Endothelial cell of umbilical vein (primary cell): Measurements from ENCODE around the gene SEZ6. TPM values are rescaled to one million over a fixed set of nuclear protein-coding genes. Genes with fewer than 3 reads are reported as not detected.

Experiments
- BruUV-seq: library from RNA; stranded (reverse); fragments of 400-500 nt; replicated peaks from 2 replicates; lab custom pipeline; 2021; lab: Mats Ljungman, UMichigan
- CTCF ChIA-PET: fragments of 300-600, 350-600 bp; sonication (Branson Sonifier 250); formaldehyde crosslinking; loops from one replicate; lab custom pipeline; 2021; ENCODE audit warnings: antibody characterized with exemption, inconsistent platforms; lab: Charles Lee
- POLR2A ChIA-PET: fragments of 300-600, 350-600 bp; sonication (Branson Sonifier 250); formaldehyde crosslinking; loops from one replicate; lab custom pipeline; 2021; ENCODE audit warnings: antibody characterized with exemption, inconsistent platforms; lab: Charles Lee
- DNase-seq: peaks from one replicate; pipeline ENCODE4 v3.0.0-alpha.2; 2011; ENCODE audit warnings: low read depth, low spot score
- FAIRE-seq: peaks from 2 replicates; lab custom pipeline; 2011; peaks lifted over from hg19 to GRCh38; lab: Jason Lieb, UNC
- H2AFZ ChIP-seq: 2 replicates; pipeline ENCODE4 v1.6.0; 2012; ENCODE audit warnings: low read depth, low read length, control low read depth, inconsistent platforms
- H3K27ac ChIP-seq: 2 replicates; pipeline ENCODE4 v1.5.1; 2011; ENCODE audit warnings: low read depth, mild to moderate bottlenecking, control low read depth, low read length, moderate library complexity; ENCODE audit not compliant: insufficient read depth
- H3K27me3 ChIP-seq, 2 experiments: 2 replicates each; pipeline versions ENCODE4 v1.6.0 to v1.6.1; 2011; ENCODE audit warnings: low read length in 2 of 2, mixed read lengths in 1 of 2; ENCODE audit not compliant: control insufficient read depth in 2 of 2, insufficient read depth in 2 of 2
- H3K36me3 ChIP-seq, 2 experiments: 2 replicates in 1 of 2; 3 replicates in 1 of 2; pipeline ENCODE4 v1.5.1; 2011; ENCODE audit warnings: low read length in 2 of 2, mild to moderate bottlenecking in 1 of 2, moderate library complexity in 1 of 2; ENCODE audit not compliant: control insufficient read depth in 2 of 2, insufficient read depth in 2 of 2; ENCODE audit errors: extremely low read depth in 1 of 2
- H3K4me1 ChIP-seq: 3 replicates; pipeline ENCODE4 v1.5.1; 2011; ENCODE audit warnings: mild to moderate bottlenecking, low read length; ENCODE audit not compliant: control insufficient read depth, insufficient read depth; ENCODE audit errors: extremely low read depth
- H3K4me2 ChIP-seq: 2 replicates; pipeline ENCODE4 v1.6.1; 2011; ENCODE audit warnings: low read length, control low read depth, mixed read lengths; ENCODE audit not compliant: insufficient read depth
- H3K4me3 ChIP-seq, 3 experiments: fragments of 200-600 bp in 1 of 3; sonication (generic), shearing (Covaris generic) in 1 of 3; replicated peaks in 1 of 3; 2 replicates each; pipeline ENCODE4 v1.5.1; 2011 to 2016; ENCODE audit warnings: control low read depth in 3 of 3, low read length in 3 of 3, mild to moderate bottlenecking in 2 of 3, inconsistent platforms in 1 of 3, low read depth in 1 of 3, moderate library complexity in 1 of 3; ENCODE audit not compliant: insufficient read depth in 1 of 3
- H3K79me2 ChIP-seq: 2 replicates; pipeline ENCODE4 v1.6.0; 2012; ENCODE audit warnings: low read length, inconsistent platforms; ENCODE audit not compliant: control insufficient read depth, insufficient read depth
- H3K9ac ChIP-seq: replicated peaks from 2 replicates; pipeline ENCODE3; 2011; ENCODE audit warnings: low read length, control low read depth; ENCODE audit not compliant: insufficient read depth; ENCODE audit errors: extremely low read depth
- H3K9me1 ChIP-seq: replicated peaks from 3 replicates; pipeline ENCODE4 v1.6.0; 2011; ENCODE audit warnings: mild to moderate bottlenecking, low read length; ENCODE audit not compliant: control insufficient read depth, insufficient read depth; ENCODE audit errors: extremely low read depth
- H3K9me3 ChIP-seq: replicated peaks from 2 replicates; pipeline ENCODE4 v1.5.1; 2012; ENCODE audit warnings: low read length, inconsistent platforms; ENCODE audit not compliant: control insufficient read depth, insufficient read depth
- H4K20me1 ChIP-seq: replicated peaks from 2 replicates; pipeline ENCODE3; 2011; ENCODE audit warnings: mild to moderate bottlenecking, low read length; ENCODE audit not compliant: control insufficient read depth, insufficient read depth; ENCODE audit errors: extremely low read depth
- CTCF ChIP-seq, 2 donors: IDR thresholded peaks; 1 replicate in 1 of 2; 2 replicates in 1 of 2; pipeline ENCODE4 v1.5.1; 2011; ENCODE audit warnings: low read length in 2 of 2, mild to moderate bottlenecking in 2 of 2, moderate library complexity in 2 of 2, control low read depth in 1 of 2, inconsistent platforms in 1 of 2, low read depth in 1 of 2; ENCODE audit not compliant: insufficient read depth in 1 of 2; ENCODE audit errors: extremely low read depth in 1 of 2
- EZH2 ChIP-seq: IDR thresholded peaks from 2 replicates; pipeline ENCODE4 v1.6.1; 2012; ENCODE audit warnings: borderline replicate concordance, low read depth, mild to moderate bottlenecking, moderate library complexity, low read length, inconsistent platforms; ENCODE audit not compliant: severe bottlenecking
- FOS ChIP-seq: IDR thresholded peaks from 2 replicates; pipeline ENCODE4 v1.6.1; 2011; ENCODE audit warnings: mild to moderate bottlenecking, low read length, moderate library complexity, borderline replicate concordance; ENCODE audit not compliant: insufficient read depth
- GATA2 ChIP-seq: IDR thresholded peaks from 2 replicates; pipeline ENCODE4 v1.7.0; 2011; ENCODE audit warnings: low read depth, mild to moderate bottlenecking, moderate library complexity, mixed read lengths, low read length; ENCODE audit not compliant: insufficient read length, insufficient read depth
- JUN ChIP-seq: IDR thresholded peaks from 2 replicates; pipeline ENCODE4 v1.6.1; 2011; ENCODE audit warnings: borderline replicate concordance, low read depth; ENCODE audit not compliant: insufficient read length, insufficient read depth
- MAX ChIP-seq: IDR thresholded peaks from 2 replicates; pipeline ENCODE4 v1.6.1; 2011; ENCODE audit not compliant: insufficient read depth, insufficient read length
- MYC ChIP-seq: IDR thresholded peaks from one replicate; pipeline ENCODE4 v1.6.1; 2011; ENCODE audit warnings: mild to moderate bottlenecking, low read depth, low read length
- POLR2A ChIP-seq: IDR thresholded peaks from 2 replicates; pipeline ENCODE4 v1.6.1; 2012; ENCODE audit warnings: low read depth, mild to moderate bottlenecking, control low read depth, low read length
- POLR2AphosphoS5 ChIP-seq: IDR thresholded peaks from 2 replicates; pipeline ENCODE4 v1.6.1; 2012; ENCODE audit warnings: low read depth, mild to moderate bottlenecking, control low read depth, low read length, moderate library complexity; ENCODE audit not compliant: insufficient read depth
- dilution Hi-C: fragments of 300-500 bp; cut with MboI; formaldehyde crosslinking; loops from one replicate; pipeline ENCODE4 v1.15.0; 2019; ENCODE audit warnings: low sequenced_read_pairs; ENCODE audit not compliant: extremely low pct_ligation_motif_present
- intact Hi-C: fragments of 100-400 bp; cut with micrococcal nuclease; formaldehyde crosslinking; loops from one replicate; pipeline ENCODE4 v1.10.0; 2022
- polyA plus RNA-seq, 4 experiments: library from polyadenylated mRNA; depleted of rRNA in 3 of 4; stranded (reverse) in 3 of 4; unstranded in 1 of 4; fragments of >200 nt; gene quantifications; 2 replicates each; pipeline versions ENCODE4 v1.2.1 to v1.2.3, GENCODE V29; 2011 to 2012; ENCODE audit warnings: missing spikeins in 1 of 4
- total RNA-seq: library from RNA; stranded (reverse); gene quantifications from 2 replicates; pipeline ENCODE4 v1.2.3, GENCODE V29; 2021

SEZ6 gene
- total and polyA plus RNA-seq, 2 donors (not counting 3 experiments of a cell fraction or from before 2014, with no cell fraction given) = not detected

DNA sequence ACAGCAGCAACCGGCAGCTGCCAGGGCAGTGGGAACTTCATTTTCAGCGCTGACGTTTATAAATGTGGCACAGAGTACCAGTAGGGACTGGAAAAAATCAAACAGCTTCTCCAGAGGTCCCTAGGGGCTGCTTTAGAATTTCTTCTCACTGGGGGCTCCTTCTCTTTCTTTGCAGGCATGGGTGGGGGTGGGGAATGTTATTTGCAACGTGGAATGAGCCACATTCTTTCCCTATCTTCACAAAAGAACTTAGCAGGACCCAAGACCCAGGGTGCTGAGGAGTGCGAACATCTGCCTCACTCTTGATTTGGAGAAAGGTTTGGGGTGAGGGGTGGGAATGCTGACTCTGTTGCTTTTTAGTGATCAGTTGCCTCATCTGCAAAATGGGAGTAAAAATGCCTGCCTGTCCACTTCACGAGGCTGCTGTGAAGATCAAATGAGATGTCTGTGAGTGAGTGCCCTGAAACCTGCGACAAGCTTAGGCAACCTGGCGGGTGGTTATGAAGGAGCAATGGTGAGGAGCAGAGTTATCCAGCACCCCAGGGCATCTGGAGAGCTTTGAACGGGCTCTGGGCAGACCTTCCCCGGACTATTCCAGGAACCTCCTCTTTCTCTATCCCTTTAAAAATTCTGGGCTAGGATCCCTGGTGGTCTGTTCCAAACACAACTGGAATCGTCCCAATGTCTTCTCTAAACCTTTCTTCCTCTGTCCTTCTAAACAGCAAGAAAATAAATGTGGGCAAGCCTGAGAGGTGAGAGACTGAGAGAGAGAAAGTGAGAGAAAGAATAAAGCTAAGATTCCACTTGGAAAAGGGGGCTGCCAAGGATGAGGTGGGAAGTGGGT, 26.4 kb upstream of the SEZ6 start:
- no peaks in the 10 kb centered on the region for H3K36me3 ChIP-seq
- CTCF ChIA-PET = no interaction called here
- H3K9me1 ChIP-seq = no peaks in the 10 kb centered on the region
- H3K9me3 ChIP-seq = peaks cover 2% of the 10 kb centered on the region
- no peak for FAIRE-seq
- H3K79me2 ChIP-seq = no peaks in the 10 kb centered on the region
- POLR2A ChIA-PET = no interaction called here
- dilution Hi-C loops = no loop called here
- TF ChIP-seq POLR2AphosphoS5 = no peak
- TF ChIP-seq MYC = no peak
- no peak for TF ChIP-seq JUN
- no peak for TF ChIP-seq POLR2A
- TF ChIP-seq EZH2 = no peak
- TF ChIP-seq FOS = no peak
- TF ChIP-seq CTCF (IDR thresholded peaks at IDR 0.05; ENCODE audit: extremely low read depth in 1 of 2, insufficient read depth in 1 of 2, low read depth in 1 of 2, low read length in 2 of 2) = no peak
- TF ChIP-seq GATA2 = no peak
- TF ChIP-seq MAX = no peak
- H3K9ac ChIP-seq = no peak overlapping the region
- intact Hi-C loops = no loop called here
- H3K4me3 ChIP-seq = no peak overlapping the region
- no peaks in the 10 kb centered on the region for H3K4me1 ChIP-seq
- BruUV-seq = no TSS peak
- no peak for DNase-seq
- H3K27ac ChIP-seq = no peak overlapping the region
- H3K27me3 ChIP-seq = peaks cover 43 to 46% of the 10 kb centered on the region in 2 experiments
- H3K4me2 ChIP-seq = no peak overlapping the region
- H4K20me1 ChIP-seq = no peaks in the 10 kb centered on the region
- no peak overlapping the region for H2AFZ ChIP-seq
